HepG2 (cell line): ENCODE measurements around the gene SLC39A1. TPM values are rescaled to one million over a fixed set of nuclear protein-coding genes. Genes with fewer than 3 reads are reported as not detected.

ENCODE experiments used
- ADNP ChIP-seq: sonication (generic); formaldehyde crosslinking; IDR thresholded peaks from 2 replicates; pipeline ENCODE4 v1.4.0; 2020; ENCODE audit warnings: missing genetic modification reagents
- AKAP8 ChIP-seq: sonication (generic); formaldehyde crosslinking; IDR thresholded peaks from 2 replicates; pipeline ENCODE4 v1.5.1; 2020; ENCODE audit warnings: mild to moderate bottlenecking, missing genetic modification reagents
- CSRNP2 ChIP-seq: sonication (generic); formaldehyde crosslinking; conservative IDR thresholded peaks from 2 replicates; pipeline ENCODE4 v1.8.0; 2022; ENCODE audit warnings: low read depth, missing genetic modification reagents
- FOSL1 ChIP-seq: sonication (generic); formaldehyde crosslinking; IDR thresholded peaks from 2 replicates; pipeline ENCODE4 v1.9.0; 2021; ENCODE audit warnings: missing genetic modification reagents, borderline replicate concordance
- HNRNPH1 ChIP-seq: fragments of 200-400 bp; formaldehyde crosslinking; optimal IDR thresholded peaks from 2 replicates; pipeline ENCODE3; 2017; ENCODE audit warnings: mild to moderate bottlenecking, low read depth, low read length
- IKZF4 ChIP-seq: sonication (generic); formaldehyde crosslinking; IDR thresholded peaks from 2 replicates; pipeline ENCODE4 v1.5.1; 2020; ENCODE audit warnings: borderline replicate concordance, mild to moderate bottlenecking, low read depth, missing genetic modification reagents; ENCODE audit errors: not compliant biosample characterization
- ISX ChIP-seq: sonication (generic); formaldehyde crosslinking; conservative IDR thresholded peaks from 2 replicates; pipeline ENCODE4 v1.5.0; 2020; ENCODE audit warnings: missing genetic modification reagents
- KDM6A ChIP-seq: IDR thresholded peaks from 2 replicates; pipeline ENCODE4 v1.6.1; 2016; ENCODE audit warnings: low read depth
- KLF13 ChIP-seq: sonication (generic); formaldehyde crosslinking; IDR thresholded peaks from 2 replicates; pipeline ENCODE4 v1.4.0; 2020; ENCODE audit warnings: mild to moderate bottlenecking, missing genetic modification reagents
- MED1 ChIP-seq: sonication (generic); formaldehyde crosslinking; IDR thresholded peaks from 2 replicates; pipeline ENCODE4 v1.4.0; 2020; ENCODE audit warnings: missing genetic modification reagents
- MIER3 ChIP-seq: IDR thresholded peaks from 2 replicates; pipeline ENCODE4 v1.6.1; 2016; ENCODE audit warnings: missing compliant biosample characterization, borderline replicate concordance
- MYPOP ChIP-seq: sonication (generic); formaldehyde crosslinking; IDR thresholded peaks from 2 replicates; pipeline ENCODE4 v1.8.1; 2023; ENCODE audit warnings: mild to moderate bottlenecking, moderate library complexity, missing genetic modification reagents
- NFRKB ChIP-seq: fragments of 450-650 bp; IDR thresholded peaks from 2 replicates; pipeline ENCODE4 v1.6.1; 2017
- PAWR ChIP-seq: sonication (generic); formaldehyde crosslinking; IDR thresholded peaks from 2 replicates; pipeline ENCODE4 v1.4.0; 2020; ENCODE audit warnings: missing genetic modification reagents, mild to moderate bottlenecking, borderline replicate concordance
- PHF8 ChIP-seq: sonication (generic); formaldehyde crosslinking; IDR thresholded peaks from 2 replicates; pipeline ENCODE4 v1.5.0; 2020; ENCODE audit warnings: missing genetic modification reagents
- RFX1 ChIP-seq: fragments of 450-650 bp; IDR thresholded peaks from 2 replicates; pipeline ENCODE4 v1.6.1; 2017
- RXRA ChIP-seq: sonication (generic); formaldehyde crosslinking; IDR thresholded peaks from 2 replicates; pipeline ENCODE4 v1.5.1; 2020; ENCODE audit warnings: missing genetic modification reagents
- SNAPC5 ChIP-seq: sonication (generic); formaldehyde crosslinking; IDR thresholded peaks from 2 replicates; pipeline ENCODE4 v1.8.1; 2023; ENCODE audit warnings: mild to moderate bottlenecking, missing genetic modification reagents, borderline replicate concordance
- SP1 ChIP-seq, 2 experiments: fragments of 450-650 bp in 1 of 2; sonication (generic) in 1 of 2; formaldehyde crosslinking in 1 of 2; IDR thresholded peaks; 2 replicates each; pipeline versions ENCODE4 v1.4.0 to v1.6.1; 2016 to 2020; ENCODE audit warnings: missing genetic modification reagents in 1 of 2
- TSC22D2 ChIP-seq: sonication (generic); formaldehyde crosslinking; IDR thresholded peaks from 2 replicates; pipeline ENCODE4 v1.5.1; 2020; ENCODE audit warnings: missing genetic modification reagents, mild to moderate bottlenecking, borderline replicate concordance
- ZBTB1 ChIP-seq: sonication (generic); formaldehyde crosslinking; IDR thresholded peaks from 2 replicates; pipeline ENCODE4 v1.4.0; 2020; ENCODE audit warnings: missing genetic modification reagents, borderline replicate concordance
- ZMYM4 ChIP-seq: sonication (generic); formaldehyde crosslinking; IDR thresholded peaks from 2 replicates; pipeline ENCODE4 v1.8.1; 2023; ENCODE audit warnings: mild to moderate bottlenecking, missing genetic modification reagents
- ZNF205 ChIP-seq: IDR thresholded peaks from 2 replicates; pipeline ENCODE4 v1.6.1; 2018; ENCODE audit warnings: missing biosample characterization, missing genetic modification reagents
- polyA plus RNA-seq, 8 experiments: library from polyadenylated mRNA; depleted of rRNA in 3 of 8; stranded (reverse) in 7 of 8; unstranded in 1 of 8; fragments of >200 nt; fragmentation: Illumina TruSeq in 4 of 8; extraction: Trizol in 4 of 8; gene quantifications; 2 replicates each; pipeline versions ENCODE4 v1.2.1 to v1.2.3, GENCODE V29; 2011 to 2016; ENCODE audit warnings: low read depth in 4 of 8, missing spikeins in 1 of 8, mixed read lengths in 1 of 8; ENCODE audit not compliant: insufficient read depth in 1 of 8
- total RNA-seq, 5 experiments: library from RNA; depleted of rRNA; stranded (reverse); fragments of >200 nt; fragmentation: Illumina TruSeq; extraction: Trizol; gene quantifications; 2 replicates each; pipeline ENCODE4 v1.2.3, GENCODE V29; 2016; ENCODE audit warnings: low read depth in 1 of 5
- TF ChIP-seq, protein P1 (sequence below): sonication (generic); formaldehyde crosslinking; IDR thresholded peaks from 2 replicates; pipeline ENCODE4 v1.4.0; 2020; ENCODE audit warnings: mild to moderate bottlenecking, missing genetic modification reagents
- TF ChIP-seq, protein P2 (sequence below): IDR thresholded peaks from 2 replicates; pipeline ENCODE4 v1.6.1; 2016; ENCODE audit warnings: missing compliant biosample characterization, missing genetic modification reagents, borderline replicate concordance

Gene SLC39A1
- total and polyA plus RNA-seq, 2 of the 13 experiments (the other 11 are each of a cell fraction or from before 2014, with no cell fraction given) = 71.2 to 78.4 TPM

GRCh38 chr1:153967107-153967999 is 4.0 kb upstream of the SLC39A1 start, which contains the start of gene CREB3L4 (continued):
- TF ChIP-seq PAWR (no peak), IKZF4 (CRISPR knock-in tag) (no peak), SP1 (IDR thresholded peaks at IDR 0.05) (no peak), SP1 (CRISPR knock-in tag; IDR thresholded peaks at IDR 0.05) (peak; percentile 25; the same call in 1 of the 2 replicates), RFX1 (no peak), ZBTB1 (no peak), SNAPC5 (CRISPR knock-in tag) (no peak), AKAP8 (CRISPR knock-in tag) (peak; percentile 83), RXRA (CRISPR knock-in tag) (peak; percentile 85), TSC22D2 (CRISPR knock-in tag) (peak; percentile 68; the same call in 1 of the 2 replicates), MYPOP (peak; percentile 87), PHF8 (CRISPR knock-in tag) (peak; percentile 82), FOSL1 (CRISPR knock-in tag) (no peak), MED1 (CRISPR knock-in tag) (peak; percentile 61), ADNP (CRISPR knock-in tag) (no peak), MIER3 (CRISPR knock-in tag) (no peak; the same call in 1 of the 2 replicates), KDM6A (CRISPR knock-in tag) (no peak), ZMYM4 (CRISPR knock-in tag) (peak; percentile 20; the same call in 1 of the 2 replicates), KLF13 (CRISPR knock-in tag) (no peak), HNRNPH1 (no peak), ZNF205 (CRISPR knock-in tag) (peak; percentile 83; the same call in 1 of the 2 replicates), ISX (CRISPR knock-in tag) (no peak), CSRNP2 (CRISPR knock-in tag) (no peak; the same call in 1 of the 2 replicates), NFRKB (no peak)
- TF ChIP-seq, protein P1, sequence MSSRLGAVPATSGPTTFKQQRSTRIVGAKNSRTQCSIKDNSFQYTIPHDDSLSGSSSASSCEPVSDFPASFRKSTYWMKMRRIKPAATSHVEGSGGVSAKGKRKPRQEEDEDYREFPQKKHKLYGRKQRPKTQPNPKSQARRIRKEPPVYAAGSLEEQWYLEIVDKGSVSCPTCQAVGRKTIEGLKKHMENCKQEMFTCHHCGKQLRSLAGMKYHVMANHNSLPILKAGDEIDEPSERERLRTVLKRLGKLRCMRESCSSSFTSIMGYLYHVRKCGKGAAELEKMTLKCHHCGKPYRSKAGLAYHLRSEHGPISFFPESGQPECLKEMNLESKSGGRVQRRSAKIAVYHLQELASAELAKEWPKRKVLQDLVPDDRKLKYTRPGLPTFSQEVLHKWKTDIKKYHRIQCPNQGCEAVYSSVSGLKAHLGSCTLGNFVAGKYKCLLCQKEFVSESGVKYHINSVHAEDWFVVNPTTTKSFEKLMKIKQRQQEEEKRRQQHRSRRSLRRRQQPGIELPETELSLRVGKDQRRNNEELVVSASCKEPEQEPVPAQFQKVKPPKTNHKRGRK (CRISPR knock-in tag) = 0 out of 2 replicates have a peak, but pooled peaks have one; percentile 58
- TF ChIP-seq, protein P2, sequence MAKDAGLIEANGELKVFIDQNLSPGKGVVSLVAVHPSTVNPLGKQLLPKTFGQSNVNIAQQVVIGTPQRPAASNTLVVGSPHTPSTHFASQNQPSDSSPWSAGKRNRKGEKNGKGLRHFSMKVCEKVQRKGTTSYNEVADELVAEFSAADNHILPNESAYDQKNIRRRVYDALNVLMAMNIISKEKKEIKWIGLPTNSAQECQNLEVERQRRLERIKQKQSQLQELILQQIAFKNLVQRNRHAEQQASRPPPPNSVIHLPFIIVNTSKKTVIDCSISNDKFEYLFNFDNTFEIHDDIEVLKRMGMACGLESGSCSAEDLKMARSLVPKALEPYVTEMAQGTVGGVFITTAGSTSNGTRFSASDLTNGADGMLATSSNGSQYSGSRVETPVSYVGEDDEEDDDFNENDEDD = peak; percentile 94
